Stimulated activated CD4-positive, alpha-beta T cell treated with anti-CD3 and anti-CD28 coated beads, TNF-alpha, amount 100 ng/mL, for 24 hours (primary cell): ENCODE data around the gene ACVR2B.

Experiments used
- DNase-seq, 3 experiments: peaks; one replicate each; pipeline ENCODE4 v3.0.0-alpha.2; 2020; ENCODE audit warnings: low read depth in 3 of 3

Gene ACVR2B

DNA sequence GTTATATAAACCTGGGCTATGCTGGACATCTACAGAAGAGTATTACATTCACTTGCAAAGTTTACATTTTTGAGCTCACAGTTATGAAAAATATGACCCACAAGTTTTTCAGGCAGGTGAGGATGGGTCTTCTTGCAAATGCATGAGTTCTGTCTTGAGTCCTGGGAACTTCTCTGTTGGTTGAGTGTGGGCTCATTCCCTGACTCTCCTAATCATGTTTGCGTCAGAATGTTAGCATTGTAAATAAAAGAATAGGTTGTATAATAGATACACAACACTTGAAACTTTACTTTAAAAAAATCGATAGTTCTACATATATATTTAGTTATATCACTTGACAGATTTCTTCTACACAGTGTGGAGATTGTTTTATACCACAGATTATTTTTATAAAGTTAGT is 35.3 kb downstream of the ACVR2B start:
- DNase-seq = no peak

GRCh38 chr3:38489766-38490165 is 36.1 kb downstream of the ACVR2B start:
- no peak for DNase-seq

DNA sequence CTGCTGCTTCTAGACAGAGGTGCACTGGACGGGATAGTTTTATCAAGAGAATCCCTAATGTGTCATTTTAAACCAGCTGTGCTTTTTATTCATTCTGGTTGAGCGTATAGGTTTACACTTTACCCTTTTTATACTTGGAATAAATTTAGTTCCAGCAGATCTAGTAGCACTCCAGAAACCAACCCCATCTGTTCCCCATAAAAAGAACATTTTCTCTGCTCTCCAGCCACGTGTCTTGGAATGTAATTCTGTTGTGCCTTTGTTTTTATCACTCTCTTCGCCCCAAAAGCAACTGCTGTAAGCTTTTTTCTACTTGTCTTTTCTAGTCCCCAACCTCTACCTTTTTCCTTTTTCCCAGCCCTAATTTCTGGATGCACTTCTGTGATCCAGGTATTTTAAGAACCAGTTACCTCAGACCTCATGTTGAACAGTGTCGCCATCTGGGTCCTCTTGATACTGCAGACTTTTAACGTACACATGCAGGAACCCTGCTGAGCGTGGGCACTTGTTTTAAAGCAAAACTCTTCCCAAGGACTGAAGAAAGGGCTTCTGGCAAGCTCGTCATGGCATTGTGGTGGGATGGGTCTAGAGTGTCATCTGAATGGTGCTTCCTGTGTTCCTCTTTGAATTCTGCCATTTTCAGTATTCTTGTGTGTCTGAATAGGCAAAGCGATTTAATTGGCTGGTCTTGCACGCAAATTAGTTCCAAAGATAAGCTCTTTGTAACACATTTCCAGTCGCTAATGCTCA is 36.8 kb downstream of the ACVR2B start:
- DNase-seq = no peak

- no peak for DNase-seq
Measured at GRCh38 chr3:38491215-38491614, 37.5 kb downstream of the ACVR2B start.

- no peak for DNase-seq
Measured at GRCh38 chr3:38493031-38493430, 39.3 kb downstream of the ACVR2B start.

GRCh38 chr3:38496131-38496910 is 42.6 kb downstream of the ACVR2B start, which contains the start of gene EXOG:
TSS of gene EXOG (plus strand) at chr3:38496340. CDS start at chr3:38496368, 28 bp downstream.
- peak; percentile 88 to 94 (median 91) for DNase-seq

- DNase-seq = no peak
Measured at GRCh38 chr3:38497031-38497430, 43.3 kb downstream of the ACVR2B start.

- DNase-seq = no peak
Measured at GRCh38 chr3:38500688-38501417, 47.2 kb downstream of the ACVR2B start.

- DNase-seq = no peak
Measured at GRCh38 chr3:38507120-38507519, 53.4 kb downstream of the ACVR2B start.

- no peak for DNase-seq
Measured at GRCh38 chr3:38509732-38510131, 56.0 kb downstream of the ACVR2B start.

DNA sequence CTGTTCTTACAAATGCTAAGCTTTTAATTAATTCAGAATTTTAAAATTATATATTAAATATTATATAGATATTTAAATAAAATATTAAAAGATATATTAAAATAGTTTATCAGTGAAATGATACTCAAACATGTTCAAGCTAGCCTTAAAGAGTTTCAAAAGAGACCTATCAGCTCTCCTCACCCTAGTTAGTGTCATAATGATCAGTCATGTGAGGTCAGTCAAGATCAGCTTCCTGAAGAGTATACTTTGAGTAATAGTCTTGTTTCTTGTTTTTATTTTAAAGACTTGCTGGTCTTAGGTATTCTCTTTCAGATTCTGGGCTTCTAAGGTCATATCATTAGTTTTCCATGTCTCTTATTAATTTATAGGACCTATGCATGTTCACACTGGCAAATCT is 56.9 kb downstream of the ACVR2B start:
- DNase-seq = no peak

DNA sequence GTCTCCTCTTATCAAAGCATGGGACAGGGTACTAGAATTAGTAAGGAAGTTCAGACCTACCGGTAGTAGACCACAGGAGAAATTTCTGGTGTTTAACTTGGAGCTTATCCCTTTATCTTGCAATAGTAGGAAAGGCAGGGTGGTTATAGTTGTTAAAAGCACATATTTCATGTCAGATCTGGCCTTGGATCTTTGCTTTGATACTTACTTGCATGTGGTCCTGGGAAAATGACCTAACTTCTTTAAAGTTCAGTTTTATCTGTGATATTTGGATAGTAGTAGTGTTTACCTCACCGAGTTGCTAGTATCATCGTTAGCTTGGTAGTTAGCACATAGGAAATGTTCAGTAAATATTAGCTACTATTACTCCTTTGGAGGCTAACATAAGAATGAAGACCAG is 57.9 kb downstream of the ACVR2B start:
- DNase-seq = no peak

DNA sequence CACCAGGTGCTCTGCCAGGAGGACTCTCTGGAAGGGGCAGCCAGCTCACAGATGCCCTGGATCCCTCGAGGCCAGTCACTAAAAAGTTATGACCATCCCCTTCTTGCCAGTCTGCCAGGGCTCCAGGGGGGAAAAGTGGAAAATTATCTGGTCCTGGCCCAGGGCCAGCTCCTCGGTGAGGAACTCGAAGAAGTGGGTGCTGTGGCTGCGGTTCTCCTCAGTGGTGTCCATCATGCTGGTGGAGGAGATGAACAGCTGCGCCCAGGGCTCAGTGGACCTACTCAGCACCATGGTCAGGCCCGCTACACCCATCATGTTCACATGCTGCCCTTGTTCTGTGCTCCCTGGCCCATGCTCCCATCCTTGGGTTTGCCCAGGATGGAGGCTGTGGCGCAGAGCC is 61.7 kb downstream of the ACVR2B start:
- DNase-seq = no peak

DNA sequence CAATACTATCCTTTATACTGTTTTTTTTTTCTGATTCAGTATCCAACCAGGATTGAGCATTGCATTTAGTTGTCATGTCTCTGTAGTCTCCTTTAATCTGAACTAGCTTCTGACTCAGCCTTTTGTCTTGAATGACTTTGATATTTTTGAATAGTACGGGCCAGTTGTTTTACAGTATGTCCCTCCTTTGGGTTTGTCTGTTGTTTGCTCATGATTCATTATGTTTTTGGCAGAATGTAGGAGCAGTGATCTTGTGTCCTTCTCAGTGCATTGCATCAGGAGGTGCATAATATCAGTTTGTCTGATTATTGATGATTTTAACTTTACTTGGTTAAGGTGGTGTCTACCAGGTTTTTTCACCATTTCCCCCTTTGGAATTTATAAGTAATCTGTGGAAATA is 63.0 kb downstream of the ACVR2B start:
- no peak for DNase-seq

DNA sequence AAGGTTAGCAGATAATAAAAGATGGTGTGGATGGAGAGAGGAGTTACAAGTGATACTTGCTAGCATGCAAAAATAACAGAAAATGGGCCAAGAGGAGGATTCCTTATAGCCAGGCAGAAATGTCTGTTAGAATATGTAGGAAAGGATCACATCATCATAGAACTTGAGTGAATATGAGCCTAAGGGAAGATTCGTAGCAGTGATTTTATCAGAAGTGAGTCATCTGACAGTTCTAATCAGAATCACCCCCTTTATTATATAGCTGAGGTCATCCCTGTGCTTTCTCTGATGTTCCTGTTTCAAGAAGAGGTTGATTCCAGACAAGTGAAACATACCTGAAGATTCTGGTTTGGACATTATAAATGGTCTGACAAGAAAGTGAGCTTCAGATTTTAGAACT is 65.3 kb downstream of the ACVR2B start:
- DNase-seq = no peak

DNA sequence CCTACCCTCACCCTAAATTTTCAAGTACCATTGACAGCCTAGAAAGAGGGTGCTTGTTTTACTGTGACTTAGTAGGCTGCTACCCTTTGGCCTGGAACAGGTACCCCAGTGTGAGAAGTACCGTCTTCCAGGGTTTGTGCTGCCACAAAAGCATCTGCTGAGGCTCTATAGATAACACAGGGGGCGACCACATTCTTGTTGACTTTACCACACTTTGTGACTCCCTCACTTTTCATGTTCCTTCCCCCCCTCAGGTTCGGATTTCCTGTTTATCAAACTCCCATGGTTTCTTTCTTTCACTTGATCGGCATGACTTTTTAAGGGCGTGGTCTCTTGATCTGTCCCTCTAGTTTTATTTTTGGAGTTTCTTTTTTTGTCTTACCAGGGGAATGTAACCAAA is 66.0 kb downstream of the ACVR2B start:
- DNase-seq = no peak

- peak; percentile 21 to 51 (median 34) for DNase-seq
Measured at GRCh38 chr3:38521391-38521987, 67.8 kb downstream of the ACVR2B start.

DNA sequence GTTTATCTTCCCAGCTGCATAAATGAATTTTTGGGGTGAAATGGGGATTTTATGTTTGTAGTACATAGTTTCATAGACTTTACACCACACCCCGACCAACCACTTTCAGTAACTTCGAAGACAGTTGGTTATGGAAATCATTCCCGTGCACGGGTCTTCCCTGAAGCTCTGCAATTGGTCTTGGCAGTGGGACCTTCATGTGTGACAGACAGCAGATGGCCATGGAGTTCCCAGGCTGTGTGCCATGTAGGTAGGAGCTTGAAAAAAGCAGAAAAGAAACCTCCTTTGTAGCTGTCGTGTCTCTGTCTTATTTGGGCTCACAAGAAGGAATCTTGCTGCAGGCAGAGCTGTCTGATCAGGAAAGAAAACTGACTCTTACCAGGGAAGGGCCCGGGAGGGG is 68.3 kb downstream of the ACVR2B start:
- no peak for DNase-seq

- no peak for DNase-seq
Measured at GRCh38 chr3:38524141-38524739, 70.5 kb downstream of the ACVR2B start.

GRCh38 chr3:38526792-38527191 is 73.1 kb downstream of the ACVR2B start:
- DNase-seq = no peak

DNA sequence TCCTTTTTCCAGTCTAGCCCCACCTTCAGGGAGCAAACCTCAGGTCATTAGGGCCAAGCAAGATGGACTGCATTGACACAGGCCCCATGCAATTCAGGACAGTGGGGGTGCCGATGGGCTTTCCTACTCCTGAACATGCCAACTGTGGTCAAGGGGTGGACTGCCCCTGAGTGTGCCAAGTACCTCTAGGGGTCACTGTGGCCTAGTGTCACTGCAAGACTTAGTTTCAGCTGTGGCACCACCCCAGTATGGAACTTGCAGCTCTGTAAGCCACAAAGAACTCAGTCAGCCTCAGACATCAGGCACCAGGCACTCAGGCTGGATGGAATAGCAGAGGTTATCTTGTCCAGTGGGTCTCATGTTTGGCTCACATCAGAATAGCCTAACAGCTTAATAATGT is 74.8 kb downstream of the ACVR2B start:
- DNase-seq = no peak

DNA sequence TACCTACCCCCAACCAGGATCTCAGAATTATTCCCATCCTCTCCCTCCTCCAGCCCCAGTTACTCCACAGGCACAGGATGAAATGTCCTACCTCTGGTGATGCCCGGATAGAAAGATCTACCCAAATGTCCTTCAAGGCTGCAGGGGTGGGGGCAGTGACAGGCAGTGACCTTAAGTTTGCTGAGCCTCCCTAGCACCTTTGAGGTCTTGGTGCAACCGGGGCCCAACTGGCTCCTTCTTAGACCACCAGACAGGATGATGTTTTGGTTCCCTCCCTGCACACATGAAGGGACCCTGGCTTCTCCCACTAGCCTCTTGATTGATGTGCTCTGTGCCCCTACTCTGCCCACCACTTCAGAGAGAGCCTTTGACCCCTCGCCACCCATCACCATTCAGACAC is 78.8 kb downstream of the ACVR2B start:
- DNase-seq = no peak
